HG03097 (cell line): ENCODE data around the gene PICK1.

Experiments
- ATAC-seq: cut with Tn5 transposase; IDR thresholded peaks from one replicate; pipeline ENCODE4 v1.9.1; 2021; ENCODE audit not compliant: unreplicated experiment, low FRiP score

PICK1 gene

GRCh38 chr22:38086001-38086845, 29.0 kb downstream of the PICK1 start:
- no peak for ATAC-seq

- ATAC-seq, result no peak
Observed at GRCh38 chr22:38086942-38087341, 29.7 kb downstream of the PICK1 start.

- no peak for ATAC-seq
Observed at GRCh38 chr22:38087855-38088254, 30.7 kb downstream of the PICK1 start.

GRCh38 chr22:38088629-38089473, 31.6 kb downstream of the PICK1 start:
- ATAC-seq, result no peak

- no peak for ATAC-seq
Observed at GRCh38 chr22:38089474-38089851, 32.3 kb downstream of the PICK1 start.

- ATAC-seq, result no peak
Observed at GRCh38 chr22:38097058-38097457, 39.9 kb downstream of the PICK1 start.

GRCh38 chr22:38097557-38098409, 40.6 kb downstream of the PICK1 start:
- no peak for ATAC-seq

GRCh38 chr22:38098410-38099249, 41.4 kb downstream of the PICK1 start:
- no peak for ATAC-seq

- ATAC-seq, result no peak
Observed at GRCh38 chr22:38103641-38104040, 46.4 kb downstream of the PICK1 start.

- no peak for ATAC-seq
Observed at GRCh38 chr22:38104084-38104483, 46.9 kb downstream of the PICK1 start.

- ATAC-seq, result no peak
Observed at GRCh38 chr22:38106814-38107578, 49.8 kb downstream of the PICK1 start.

GRCh38 chr22:38107692-38108515, 50.7 kb downstream of the PICK1 start:
- no peak for ATAC-seq

- no peak for ATAC-seq
Observed at GRCh38 chr22:38108561-38109319, 51.5 kb downstream of the PICK1 start.

- no peak for ATAC-seq
Observed at GRCh38 chr22:38109371-38110001, 52.3 kb downstream of the PICK1 start.

- no peak for ATAC-seq
Observed at GRCh38 chr22:38110008-38110862, 53.0 kb downstream of the PICK1 start, which contains the start of gene BAIAP2L2. Gene BAIAP2L2, minus strand, starts transcription at chr22:38110684. Its CDS starts 159 bp downstream, at chr22:38110525.
